COR-L47 (cell line): ENCODE measurements around the gene RTL9.
"Not testable (repeated sequence)": the region's sequence is repeated elsewhere in the genome, so short reads cannot be mapped to it uniquely, and the experiment has no call there.

Experiments used
- DNase-seq: peaks from one replicate; lab custom pipeline; 2025; lab: John Stamatoyannopoulos, UW

RTL9 gene

DNA sequence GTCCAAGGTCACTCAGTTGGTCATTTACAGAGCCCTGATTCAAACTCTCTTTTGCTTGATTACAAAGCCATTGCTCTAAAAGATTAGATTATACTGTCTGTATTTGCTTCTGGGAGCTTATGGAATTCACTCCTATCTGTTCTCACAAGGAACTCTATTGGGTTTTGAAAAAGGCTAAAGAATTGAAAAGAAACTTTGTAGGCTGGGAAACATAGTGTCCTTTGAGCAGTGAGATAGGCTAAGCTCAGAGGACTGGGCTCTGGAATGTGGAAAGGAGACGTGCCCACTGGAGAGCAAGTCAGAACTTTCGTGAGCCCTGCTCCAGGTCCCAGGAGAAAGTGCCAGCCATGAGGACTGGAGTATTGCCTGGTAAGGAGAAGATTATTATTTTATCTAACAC is at the start of gene RTL9:
TSS of gene RTL9 (plus strand) at position 301 of the 400 bp plus-strand sequence. CDS start 91,770 bp downstream, outside the sequence.
- no peak for DNase-seq

DNA sequence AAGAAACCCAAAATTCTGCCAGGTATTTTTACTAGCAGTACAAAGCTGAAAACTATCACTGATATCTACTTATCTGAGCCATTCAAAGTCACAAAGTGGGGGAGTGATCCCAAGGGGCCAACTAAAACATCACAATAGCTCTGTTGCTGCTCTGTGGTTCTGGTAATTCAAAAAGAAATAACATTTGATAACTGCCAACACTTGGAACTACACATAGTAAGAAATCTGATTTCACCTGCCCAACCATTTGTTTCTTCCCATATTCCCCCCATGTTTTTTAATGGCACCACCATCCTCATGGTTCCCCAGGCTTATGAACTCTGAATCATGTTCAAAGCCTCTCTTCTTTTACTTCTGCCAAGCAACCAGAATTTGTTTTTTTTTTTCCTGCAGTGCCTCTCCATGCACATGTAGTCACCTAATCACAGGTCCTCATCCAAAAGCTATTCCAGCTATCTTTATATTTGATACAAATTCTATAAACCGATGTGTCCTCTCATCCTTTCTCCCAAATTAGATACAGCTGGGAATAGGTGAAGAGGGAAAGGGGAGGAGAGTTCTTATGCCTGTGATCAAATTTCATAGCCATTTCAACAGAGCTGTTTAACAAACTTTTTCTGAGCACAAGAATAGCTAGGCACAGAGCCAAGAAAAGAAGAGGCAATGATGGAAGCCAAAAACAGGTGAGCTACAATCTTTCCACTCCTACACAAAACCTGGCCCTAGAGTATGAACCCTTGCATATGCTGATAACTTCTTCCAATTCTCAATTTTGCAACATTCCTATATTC is 48.5 kb upstream of the RTL9 start:
- DNase-seq: no peak

DNA sequence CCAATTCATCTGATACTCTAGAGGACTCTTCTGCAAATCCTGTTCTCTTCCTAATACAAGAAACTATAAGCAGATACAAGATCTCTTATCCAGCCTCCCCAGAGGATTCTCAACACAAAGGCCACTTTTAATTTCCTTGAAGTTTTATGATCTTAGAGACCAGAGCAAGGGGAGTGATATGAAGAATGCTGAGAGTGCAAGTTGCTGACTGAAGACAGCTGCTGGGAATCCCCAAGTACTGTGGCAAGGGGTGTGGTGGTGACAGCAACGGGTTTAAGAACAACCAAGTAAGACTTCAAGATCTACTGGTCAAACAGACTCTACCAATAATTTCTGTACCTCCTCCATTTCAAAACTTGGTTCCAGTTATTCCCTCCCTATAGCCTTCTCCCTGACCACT is 47.8 kb upstream of the RTL9 start:
- no peak for DNase-seq

DNA sequence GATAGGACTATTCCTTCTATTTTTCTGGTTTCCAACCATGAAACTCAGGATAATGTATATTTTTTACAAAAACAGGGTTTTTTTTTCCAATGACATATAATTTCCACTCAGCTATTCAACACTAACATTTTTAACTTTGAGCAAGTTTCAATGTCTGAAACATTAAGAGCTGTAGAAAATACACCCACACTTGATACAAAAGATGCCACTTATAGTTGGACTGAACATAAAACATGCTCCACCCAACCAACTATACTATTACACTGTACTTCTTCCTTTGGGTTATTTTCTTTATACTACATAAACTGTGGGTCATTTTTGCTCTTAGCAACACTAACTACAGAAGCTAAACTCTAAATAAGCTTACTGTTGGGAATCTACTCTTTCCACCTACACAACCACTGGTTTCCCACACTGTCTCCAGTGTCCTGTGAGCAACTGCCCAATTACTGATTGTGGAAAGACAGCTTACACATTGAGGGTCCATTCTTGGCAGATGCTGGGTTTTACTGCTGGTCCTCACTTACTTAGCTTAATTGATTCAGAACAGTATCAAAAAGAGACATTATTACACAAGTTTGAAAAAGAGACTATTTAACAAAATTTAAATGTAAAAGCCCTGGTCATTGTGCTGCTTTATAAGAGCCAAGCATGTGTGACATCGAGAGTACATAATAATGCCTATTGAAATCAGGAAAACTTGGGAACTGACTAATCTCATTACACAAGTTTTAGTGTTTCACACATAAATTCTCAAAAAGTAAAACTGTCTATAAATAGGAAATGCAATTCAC is 47.0 kb upstream of the RTL9 start:
- no peak for DNase-seq

DNA sequence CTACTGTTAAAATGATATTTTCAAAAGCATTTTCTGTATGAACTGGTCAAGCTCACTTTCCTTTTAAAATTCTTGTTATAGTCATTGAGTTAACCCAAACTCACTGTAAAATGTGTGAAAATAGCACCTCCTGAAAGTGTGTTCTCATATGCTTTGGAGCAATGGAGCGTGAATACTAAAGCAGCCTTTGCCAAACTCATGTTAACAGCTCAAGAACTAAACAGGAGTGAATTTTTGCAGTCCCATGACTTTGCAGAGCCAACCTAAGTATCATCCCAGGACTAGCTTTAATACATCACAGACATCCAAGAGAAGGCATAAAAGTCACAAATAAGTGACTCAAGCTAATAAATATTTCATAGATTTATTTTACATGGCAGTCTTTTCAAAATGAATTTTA is 43.1 kb upstream of the RTL9 start:
- DNase-seq: no peak

DNA sequence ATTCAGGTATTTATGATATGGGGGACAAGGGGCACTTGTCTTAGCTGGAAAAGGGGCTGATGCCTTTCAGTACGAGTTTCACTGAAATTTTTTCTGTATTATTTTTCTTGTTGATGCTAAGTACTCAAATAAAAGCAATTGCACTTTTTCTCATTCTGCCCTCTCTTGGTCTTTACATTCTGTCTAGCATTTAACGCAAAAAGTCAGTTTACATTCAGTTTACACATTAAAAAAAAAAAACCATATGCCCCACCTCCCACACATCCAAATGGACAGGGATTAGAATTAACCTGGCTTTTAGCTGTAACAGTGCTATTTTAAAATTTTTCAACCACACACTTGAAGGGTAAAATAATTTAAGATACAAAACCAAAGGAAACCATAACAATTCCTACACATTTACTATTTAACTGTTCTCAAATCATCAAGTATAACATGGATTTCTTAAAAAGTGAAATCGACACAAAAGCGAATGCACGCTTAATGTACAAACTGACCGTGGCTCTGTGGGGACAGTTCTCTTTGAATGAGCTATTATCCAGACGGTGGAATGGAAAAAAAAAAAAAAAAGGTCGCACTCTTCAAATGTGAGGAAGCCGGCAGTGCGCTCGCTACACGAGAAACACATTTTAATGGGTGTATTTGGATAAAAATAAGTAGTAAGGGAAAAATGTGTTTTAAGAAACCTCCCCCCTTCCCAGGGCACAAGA is 42.1 kb upstream of the RTL9 start:
- no peak for DNase-seq

DNA sequence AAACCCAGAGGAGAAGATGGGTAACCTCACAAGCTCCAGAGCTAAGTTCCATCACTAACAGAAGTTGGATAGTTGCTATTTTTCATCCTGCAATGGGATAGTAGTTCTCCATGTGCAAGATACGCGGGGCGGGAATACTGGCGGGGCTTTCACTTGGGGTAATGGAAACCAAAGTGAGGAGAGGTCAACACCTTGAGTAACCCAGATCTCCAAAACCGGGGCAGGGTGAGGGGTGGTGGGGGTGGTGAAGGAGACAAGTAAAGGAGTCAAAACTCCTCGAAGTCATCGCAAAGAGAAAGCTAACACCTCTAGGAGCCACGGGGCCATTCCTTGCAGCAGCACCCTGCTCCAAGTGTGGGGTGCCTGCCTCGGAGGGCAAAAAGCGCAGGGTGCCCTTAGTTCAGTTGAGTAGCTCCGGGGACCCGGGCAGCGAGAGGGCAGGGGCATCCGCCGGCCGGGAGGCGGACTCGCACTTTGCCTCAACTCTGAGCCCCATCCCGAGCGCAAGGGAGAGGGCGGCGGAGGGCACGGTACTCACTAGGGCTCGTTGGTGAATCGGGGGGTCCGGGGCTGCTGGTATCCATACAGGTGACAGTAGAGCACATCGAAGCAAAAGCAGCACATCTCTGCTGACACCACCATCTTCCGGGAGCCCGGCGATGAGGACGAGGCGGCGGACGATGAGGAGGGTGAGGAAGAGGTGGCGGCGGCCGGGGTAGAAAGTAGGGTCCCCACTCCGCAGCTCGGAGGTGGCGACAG is 41.4 kb upstream of the RTL9 start:
- DNase-seq: no peak

DNA sequence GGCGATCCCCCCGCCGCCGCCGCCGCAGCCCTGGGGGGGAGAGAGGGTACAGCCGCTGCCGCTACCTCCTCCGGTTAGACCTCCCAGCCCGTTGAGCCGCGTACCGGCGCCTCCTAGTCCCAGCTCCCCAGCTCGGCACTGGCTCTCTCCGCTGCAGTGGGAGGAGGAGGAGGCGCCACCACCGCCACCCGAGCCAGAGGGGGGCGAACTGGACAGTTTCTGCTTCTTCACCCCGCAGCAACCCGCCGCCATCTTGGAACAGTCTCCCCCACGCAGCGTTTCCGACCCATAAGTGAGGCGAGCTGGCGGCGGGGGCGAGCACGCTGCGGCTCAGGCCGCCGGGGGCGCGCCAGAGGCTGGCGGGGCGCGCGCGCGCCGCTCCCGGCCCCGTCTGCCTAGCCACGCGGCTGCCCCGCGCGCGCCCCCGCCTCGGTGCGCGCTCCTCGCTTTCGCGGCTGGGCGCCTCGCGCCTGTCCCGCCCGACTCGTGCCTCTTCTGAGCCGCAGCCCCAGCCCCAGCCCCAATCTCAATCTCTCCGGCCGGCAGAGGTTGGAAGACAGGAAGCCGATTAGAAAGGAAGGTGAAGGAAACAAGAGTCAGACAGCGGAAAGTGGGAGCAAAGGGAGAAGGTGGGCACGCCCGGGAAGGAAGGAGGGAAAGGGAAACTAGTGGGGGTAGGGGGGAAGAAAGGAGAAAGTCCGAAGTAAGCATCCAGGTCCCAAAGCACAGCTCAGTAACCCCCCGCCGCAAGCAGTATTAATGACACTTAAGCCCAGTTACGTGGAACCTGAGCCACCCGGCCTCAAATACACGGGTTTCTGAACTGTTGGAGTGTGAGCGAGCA is 40.6 kb upstream of the RTL9 start, which contains the start of gene AMMECR1:
TSS of gene AMMECR1 (minus strand) at position 266 of the 844 bp plus-strand sequence. CDS start at position 252, 14 bp downstream.
- DNase-seq: peak; percentile 74

DNA sequence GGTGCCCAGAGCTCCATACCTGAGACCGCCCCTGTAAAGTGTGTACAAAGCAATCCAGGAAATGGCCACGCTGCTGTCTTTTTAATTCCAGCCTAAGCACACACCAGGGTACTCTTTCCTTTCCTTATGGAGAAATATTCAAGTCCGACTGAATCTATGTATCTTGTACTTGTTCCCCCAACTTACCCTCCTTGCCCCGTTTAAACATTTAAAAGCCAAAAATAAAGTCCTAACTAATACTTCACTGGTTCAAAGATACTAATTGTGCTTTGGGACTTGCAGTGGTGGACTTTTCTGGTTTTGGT is 40.0 kb upstream of the RTL9 start:
- peak; percentile 30 for DNase-seq

DNA sequence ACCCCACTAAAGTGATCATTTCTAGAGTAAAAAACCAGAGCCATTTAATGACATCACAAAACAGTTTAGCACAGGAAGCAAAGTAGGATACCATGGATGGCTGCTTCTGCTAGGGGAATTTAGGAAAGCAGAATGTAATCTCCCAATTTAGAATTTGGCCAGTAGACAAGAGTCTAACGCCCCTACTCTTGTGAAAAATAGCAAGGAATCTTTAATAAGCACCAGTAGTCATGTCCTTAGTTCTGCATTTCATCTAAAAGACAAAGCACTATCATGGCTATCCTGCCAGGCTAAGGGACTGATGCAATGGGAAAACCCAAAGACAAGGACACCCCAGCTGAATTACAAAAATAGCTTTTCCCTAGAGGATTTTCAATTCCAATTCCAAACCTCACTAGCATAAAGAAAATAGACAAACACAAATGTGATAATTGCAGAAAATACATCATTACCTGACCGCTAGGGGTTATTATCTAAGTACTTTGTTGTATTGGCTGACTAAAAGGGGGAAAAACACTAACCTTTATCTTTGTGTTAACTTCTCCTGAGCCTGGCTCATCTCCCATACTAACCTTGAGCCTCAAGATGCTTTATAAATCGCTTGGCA is 38.2 kb upstream of the RTL9 start:
- no peak for DNase-seq

DNA sequence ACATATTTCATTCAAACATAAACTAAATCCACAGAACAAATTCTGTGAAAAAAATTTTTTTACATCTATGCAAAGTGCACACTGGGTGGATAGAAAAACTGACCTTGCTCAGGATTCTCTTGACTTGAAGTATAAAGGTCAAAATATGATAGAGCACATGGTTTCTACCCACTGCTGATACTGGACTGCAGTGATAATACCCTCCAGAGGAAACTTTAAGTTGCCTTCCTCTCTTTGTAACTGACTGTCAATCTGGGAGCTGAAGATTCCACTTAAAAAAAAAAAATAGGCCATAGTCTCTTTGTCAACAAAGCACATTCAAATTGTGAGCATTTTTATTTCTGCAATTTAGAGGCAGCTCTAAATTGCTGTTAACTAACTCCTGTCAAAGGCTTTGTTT is 37.6 kb upstream of the RTL9 start:
- no peak for DNase-seq

DNA sequence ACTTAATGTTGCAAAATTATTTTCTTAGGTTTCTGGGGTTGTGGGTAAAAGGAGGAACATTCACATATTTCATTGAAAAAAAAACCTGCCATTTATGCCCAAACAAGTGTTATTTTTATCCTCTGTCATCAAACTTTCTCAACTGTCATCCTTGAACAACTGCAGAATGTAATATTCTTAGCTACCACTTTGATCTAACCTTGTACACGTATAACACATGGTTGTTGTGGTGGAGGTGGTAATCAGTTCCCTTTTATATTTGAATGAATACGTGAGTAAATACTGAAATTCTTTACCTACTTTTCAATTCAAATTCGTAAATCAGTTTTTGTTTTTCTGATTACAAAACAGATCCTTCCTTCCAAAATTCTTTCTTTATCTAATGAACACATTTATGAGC is 37.0 kb upstream of the RTL9 start:
- no peak for DNase-seq

DNA sequence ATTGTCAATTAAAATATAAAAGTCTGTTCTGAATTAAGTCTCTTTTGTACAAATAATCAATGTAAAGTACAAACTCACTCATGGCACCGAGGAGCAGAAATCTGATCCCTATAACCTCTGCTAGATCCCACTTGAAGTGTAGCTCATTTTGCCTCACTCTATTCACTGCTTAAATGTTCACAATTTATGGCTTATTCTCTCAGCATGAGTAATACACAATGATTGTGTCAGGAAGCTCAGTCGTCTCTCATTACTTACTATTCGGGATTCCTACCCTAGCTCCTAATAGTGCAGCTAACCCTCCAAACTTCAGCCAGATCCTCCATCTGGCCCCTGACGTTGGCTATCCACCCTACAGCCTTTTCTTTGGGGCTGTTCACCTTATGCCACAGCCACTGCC is 36.0 kb upstream of the RTL9 start:
- no peak for DNase-seq

DNA sequence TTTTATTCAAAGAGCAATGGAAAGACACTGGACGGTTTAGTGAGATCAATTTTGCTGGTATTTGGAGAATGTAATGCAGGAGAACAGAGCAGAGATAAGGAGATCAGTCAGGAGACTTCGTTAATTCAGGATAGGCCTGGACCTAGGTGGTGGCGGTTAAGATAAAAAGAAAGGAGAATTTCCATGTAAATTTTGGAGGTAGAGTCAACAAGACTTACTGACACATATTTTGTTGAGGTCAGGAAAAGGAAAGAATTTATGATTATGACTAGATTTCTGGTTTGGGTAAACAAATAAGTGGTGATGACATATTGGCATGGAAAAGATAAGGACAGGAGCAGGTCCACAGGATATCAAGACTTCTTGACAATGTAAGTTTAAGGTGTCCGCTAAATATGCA is 31.9 kb upstream of the RTL9 start:
- DNase-seq: no peak

DNA sequence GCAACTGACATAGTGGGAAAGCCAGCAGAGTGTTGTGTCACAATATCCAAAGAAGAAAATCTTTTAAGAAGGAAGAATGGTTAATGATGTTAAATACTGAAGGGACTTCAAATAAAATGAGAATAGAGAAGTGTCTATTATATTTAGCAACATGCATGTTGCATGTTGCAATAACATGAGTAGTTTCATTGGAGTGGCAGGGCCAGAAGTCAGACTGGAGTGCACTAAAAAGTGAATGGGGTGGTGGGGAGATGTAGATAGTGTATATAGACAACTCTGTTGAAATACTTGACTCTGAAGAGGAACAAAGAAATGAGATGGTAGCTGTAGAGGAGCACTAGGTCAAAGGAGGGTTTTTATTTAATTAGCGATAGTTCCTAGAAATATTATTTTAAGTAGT is 31.3 kb upstream of the RTL9 start:
- DNase-seq: no peak

DNA sequence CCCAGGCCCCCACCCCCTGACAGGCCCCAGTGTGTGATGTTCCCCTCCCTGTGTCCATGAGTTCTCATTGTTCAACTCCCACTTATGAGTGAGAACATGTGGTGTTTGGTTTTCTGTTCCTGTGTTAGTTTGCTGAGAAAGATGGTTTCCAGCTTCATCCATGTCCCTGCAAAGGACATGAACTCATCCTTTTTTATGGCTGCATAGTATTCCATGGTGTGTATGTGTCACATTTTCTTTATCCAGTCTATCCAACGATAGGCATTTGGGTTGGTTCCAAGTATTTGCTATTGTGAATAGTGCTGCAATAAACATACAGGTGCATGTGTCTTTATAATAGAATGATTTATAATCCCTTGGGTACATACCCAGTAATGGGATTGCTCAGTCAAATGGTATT is 30.0 kb upstream of the RTL9 start:
- DNase-seq: not testable (repeated sequence)

DNA sequence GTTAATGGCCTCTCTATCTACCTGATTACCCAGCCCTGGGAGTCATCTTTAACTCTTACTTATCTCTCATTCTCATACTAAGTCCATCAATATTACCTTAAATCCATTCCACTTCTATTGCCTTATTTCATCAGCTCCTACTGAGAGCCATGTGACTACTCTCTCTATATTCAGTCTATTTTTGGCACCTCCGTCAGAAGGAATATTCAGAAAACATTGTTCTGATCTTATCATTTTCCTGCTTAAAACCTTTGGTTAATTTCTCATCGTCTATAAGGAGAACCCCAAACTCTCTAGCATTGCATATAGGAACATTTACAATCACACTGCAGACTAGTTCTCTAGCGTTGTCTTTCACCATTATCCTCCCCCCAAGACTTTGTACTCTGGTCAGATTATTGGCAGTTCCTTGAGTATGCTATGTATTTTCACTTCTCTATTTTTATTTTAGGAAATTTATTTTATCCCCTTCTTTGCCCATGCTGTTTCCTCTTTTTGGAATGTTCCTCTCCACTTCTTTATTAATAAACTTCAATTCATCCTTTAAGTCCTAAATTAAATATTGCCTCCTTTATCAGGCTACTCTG is 27.1 kb upstream of the RTL9 start:
- DNase-seq: no peak

DNA sequence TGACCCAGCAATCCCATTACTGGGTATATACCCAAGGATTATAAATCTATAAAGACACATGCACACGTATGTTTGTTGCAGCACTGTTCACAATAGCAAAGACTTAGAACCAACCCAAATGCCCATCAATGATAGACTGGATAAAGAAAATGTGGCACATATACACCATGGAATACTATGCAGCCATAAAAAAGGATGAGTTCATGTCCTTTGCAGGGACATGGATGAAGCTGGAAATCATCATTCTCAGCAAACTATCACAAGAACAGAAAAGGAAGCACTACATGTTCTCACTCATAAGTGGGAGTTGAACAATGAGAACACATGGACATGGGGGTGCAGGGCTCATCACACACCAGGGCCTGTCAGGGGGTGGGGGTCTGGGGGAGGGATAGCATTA is 25.2 kb upstream of the RTL9 start:
- not testable (repeated sequence) for DNase-seq

DNA sequence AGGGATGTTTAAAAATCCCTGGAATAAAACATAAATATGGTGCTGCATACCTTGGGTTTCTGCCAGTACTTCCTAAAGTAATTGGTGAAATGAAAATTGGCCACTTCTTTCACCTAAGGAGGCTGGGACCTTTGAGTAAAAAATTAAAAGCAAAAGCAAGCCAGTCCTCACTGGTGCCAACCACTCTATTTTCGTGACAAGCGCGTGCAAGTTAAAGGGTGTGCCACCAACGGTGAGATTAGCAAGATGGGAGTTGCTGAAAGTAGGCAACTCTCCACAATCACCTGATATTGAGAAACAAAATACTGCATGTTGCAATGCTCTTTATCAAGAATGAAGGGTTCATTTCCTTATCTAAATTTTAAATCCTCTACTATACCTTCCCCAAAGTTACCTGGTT is 19.7 kb upstream of the RTL9 start:
- DNase-seq: no peak
